AG10803 (cell line): ENCODE data around the gene CAMK2A.

Source experiments
- DNase-seq: peaks from one replicate; pipeline ENCODE4 v3.0.0; 2010; ENCODE audit warnings: low read depth
- H3K4me3 ChIP-seq: 2 replicates; pipeline ENCODE4 v1.5.1; 2011; ENCODE audit warnings: mild to moderate bottlenecking, low read length, control low read depth
- CTCF ChIP-seq: conservative IDR thresholded peaks from 2 replicates; pipeline ENCODE4 v1.5.1; 2011; ENCODE audit warnings: mild to moderate bottlenecking, low read length, control low read depth, inconsistent platforms

The CAMK2A gene

GRCh38 chr5:150317048-150318003 is 27.8 kb upstream of the CAMK2A start:
- peak; percentile 85 for DNase-seq
- H3K4me3 ChIP-seq, result no peak overlapping the region
- no peak for TF ChIP-seq CTCF

GRCh38 chr5:150316320-150316719 is 26.7 kb upstream of the CAMK2A start:
- DNase-seq, result no peak
- no peak for TF ChIP-seq CTCF

GRCh38 chr5:150315245-150315644 is 25.7 kb upstream of the CAMK2A start:
- DNase-seq, result no peak
- no peak for TF ChIP-seq CTCF
- H3K4me3 ChIP-seq, result no peak overlapping the region

More at GRCh38 chr5:150316320-150316719, 26.7 kb upstream of the CAMK2A start:
- H3K4me3 ChIP-seq, result no peak overlapping the region

GRCh38 chr5:150313921-150314716 is 24.5 kb upstream of the CAMK2A start:
- H3K4me3 ChIP-seq, result no peak overlapping the region
- TF ChIP-seq CTCF, result no peak
- no peak for DNase-seq

GRCh38 chr5:150313501-150313900 is 23.9 kb upstream of the CAMK2A start:
- TF ChIP-seq CTCF, result no peak
- DNase-seq, result no peak
- no peak overlapping the region for H3K4me3 ChIP-seq

GRCh38 chr5:150312518-150312917 is 22.9 kb upstream of the CAMK2A start:
- DNase-seq, result no peak
- no peak for TF ChIP-seq CTCF
- H3K4me3 ChIP-seq, result no peak overlapping the region
